HuH-7 (cell line): ENCODE data around the gene OR5D13.

Experiments used
- DNase-seq: peaks from one replicate; pipeline ENCODE4 v3.0.0; 2011; ENCODE audit warnings: low spot score

OR5D13 gene

GRCh38 chr11:55773138-55773537, at the start of gene OR5D13:
TSS of gene OR5D13 (plus strand) at chr11:55773438. CDS start at chr11:55773438, 0 bp downstream.
- DNase-seq: no peak

- no peak for DNase-seq
Observed at GRCh38 chr11:55726715-55727324, 46.4 kb upstream of the OR5D13 start.

GRCh38 chr11:55732936-55733335, 40.3 kb upstream of the OR5D13 start:
- DNase-seq: no peak

GRCh38 chr11:55791606-55792005, 18.4 kb downstream of the OR5D13 start:
- DNase-seq: no peak

GRCh38 chr11:55793321-55793720, 20.1 kb downstream of the OR5D13 start:
- DNase-seq: no peak

- no peak for DNase-seq
Observed at GRCh38 chr11:55795256-55795655, 22.0 kb downstream of the OR5D13 start, which contains the start of gene OR5D14. TSS of gene OR5D14 (plus strand) at chr11:55795556. CDS start at chr11:55795556, 0 bp downstream.

- DNase-seq: no peak
Observed at GRCh38 chr11:55806248-55806647, 33.0 kb downstream of the OR5D13 start.

- DNase-seq: no peak
Observed at GRCh38 chr11:55811067-55811466, 37.8 kb downstream of the OR5D13 start, which contains the start of gene OR5L1. TSS of gene OR5L1 (plus strand) at chr11:55811367. CDS start at chr11:55811467, 100 bp downstream.

GRCh38 chr11:55819330-55819729, 46.1 kb downstream of the OR5D13 start, which contains the start of gene OR5D18:
TSS of gene OR5D18 (plus strand) at chr11:55819630. CDS start at chr11:55819630, 0 bp downstream.
- DNase-seq: no peak
